ENCODE data around the gene STX19. TPM values are rescaled to one million over a fixed set of nuclear protein-coding genes. Genes with fewer than 3 reads are reported as not detected.

The STX19 gene
- total and polyA plus RNA-seq, 2 of the 13 experiments (the other 11 are each of a cell fraction or from before 2014, with no cell fraction given): not detected

- TF ChIP-seq, protein P1, sequence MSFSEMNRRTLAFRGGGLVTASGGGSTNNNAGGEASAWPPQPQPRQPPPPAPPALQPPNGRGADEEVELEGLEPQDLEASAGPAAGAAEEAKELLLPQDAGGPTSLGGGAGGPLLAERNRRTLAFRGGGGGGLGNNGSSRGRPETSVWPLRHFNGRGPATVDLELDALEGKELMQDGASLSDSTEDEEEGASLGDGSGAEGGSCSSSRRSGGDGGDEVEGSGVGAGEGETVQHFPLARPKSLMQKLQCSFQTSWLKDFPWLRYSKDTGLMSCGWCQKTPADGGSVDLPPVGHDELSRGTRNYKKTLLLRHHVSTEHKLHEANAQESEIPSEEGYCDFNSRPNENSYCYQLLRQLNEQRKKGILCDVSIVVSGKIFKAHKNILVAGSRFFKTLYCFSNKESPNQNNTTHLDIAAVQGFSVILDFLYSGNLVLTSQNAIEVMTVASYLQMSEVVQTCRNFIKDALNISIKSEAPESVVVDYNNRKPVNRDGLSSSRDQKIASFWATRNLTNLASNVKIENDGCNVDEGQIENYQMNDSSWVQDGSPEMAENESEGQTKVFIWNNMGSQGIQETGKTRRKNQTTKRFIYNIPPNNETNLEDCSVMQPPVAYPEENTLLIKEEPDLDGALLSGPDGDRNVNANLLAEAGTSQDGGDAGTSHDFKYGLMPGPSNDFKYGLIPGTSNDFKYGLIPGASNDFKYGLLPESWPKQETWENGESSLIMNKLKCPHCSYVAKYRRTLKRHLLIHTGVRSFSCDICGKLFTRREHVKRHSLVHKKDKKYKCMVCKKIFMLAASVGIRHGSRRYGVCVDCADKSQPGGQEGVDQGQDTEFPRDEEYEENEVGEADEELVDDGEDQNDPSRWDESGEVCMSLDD (CRISPR knock-in tag; IDR thresholded peaks at IDR 0.05; ENCODE audit: borderline replicate concordance): no peak
- TF ChIP-seq SNAPC2 (CRISPR knock-in tag; IDR thresholded peaks at IDR 0.05): no peak
These were observed 18.8 kb downstream of the STX19 start (continued) for GRCh38 chr3:94009608-94010007.

GRCh38 chr3:94008253-94008652, 20.1 kb downstream of the STX19 start:
- POLR2A ChIA-PET: no interaction called here
- intact Hi-C loops (cut with micrococcal nuclease; ENCODE audit: unreplicated experiment): loop anchor here (10.0 kb wide), 1 partner anchor 237 kb away; no protein-coding TSS in a partner anchor

More at GRCh38 chr3:94008253-94008652, 20.1 kb downstream of the STX19 start:
- no peak for FAIRE-seq
- no peaks in the 10 kb centered on the region for H3K79me2 ChIP-seq (ENCODE audit: insufficient read depth, low read length)
- in situ Hi-C loops (cut with HindIII; ENCODE audit: extremely low pct_ligation_motif_present, low pct_unique_long_range_greater_than_20kb): loop anchor here (10.0 kb wide), 1 partner anchor 57 kb away; the partner anchor contains the start of genes DHFR2 and NSUN3
- H3K4me1 ChIP-seq (ENCODE audit: insufficient read depth, low read length): no peaks in the 10 kb centered on the region
- no TSS peak for BruUV-seq (replicated peaks)
- no peaks in the 10 kb centered on the region for H4K20me1 ChIP-seq (ENCODE audit: insufficient read depth, low read length)
- no peaks in the 10 kb centered on the region for H3K9me3 ChIP-seq (ENCODE audit: low read length)
- H3K36me3 ChIP-seq (replicated peaks in 1 of 2; ENCODE audit: control insufficient read depth in 1 of 2, insufficient read depth in 2 of 2, low read length in 2 of 2): no peaks in the 10 kb centered on the region
- CTCF ChIA-PET (ENCODE audit: low intra/inter-chr PET ratio, low total read pairs): no interaction called here
- H3K27ac ChIP-seq (ENCODE audit: extremely low read length, insufficient read depth, low read length): no peak overlapping the region
- H2AFZ ChIP-seq (ENCODE audit: low read length): no peak overlapping the region
- WGBS (ENCODE audit: low lambda C conversion rate): 96% methylated on average over 2 of the region's 2 CpGs
- H3K27me3 ChIP-seq (ENCODE audit: control insufficient read depth in 1 of 2, insufficient read depth in 2 of 2, low read length in 2 of 2): no peaks in the 10 kb centered on the region
- ATAC-seq: no peak
- TF ChIP-seq RFX5 (IDR thresholded peaks at IDR 0.05; ENCODE audit: low read depth, low read length) (no peak), ZNF777 (CRISPR knock-in tag; IDR thresholded peaks at IDR 0.05) (no peak)
- TF ChIP-seq, protein P2, sequence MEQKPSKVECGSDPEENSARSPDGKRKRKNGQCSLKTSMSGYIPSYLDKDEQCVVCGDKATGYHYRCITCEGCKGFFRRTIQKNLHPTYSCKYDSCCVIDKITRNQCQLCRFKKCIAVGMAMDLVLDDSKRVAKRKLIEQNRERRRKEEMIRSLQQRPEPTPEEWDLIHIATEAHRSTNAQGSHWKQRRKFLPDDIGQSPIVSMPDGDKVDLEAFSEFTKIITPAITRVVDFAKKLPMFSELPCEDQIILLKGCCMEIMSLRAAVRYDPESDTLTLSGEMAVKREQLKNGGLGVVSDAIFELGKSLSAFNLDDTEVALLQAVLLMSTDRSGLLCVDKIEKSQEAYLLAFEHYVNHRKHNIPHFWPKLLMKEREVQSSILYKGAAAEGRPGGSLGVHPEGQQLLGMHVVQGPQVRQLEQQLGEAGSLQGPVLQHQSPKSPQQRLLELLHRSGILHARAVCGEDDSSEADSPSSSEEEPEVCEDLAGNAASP (CRISPR knock-in tag; IDR thresholded peaks at IDR 0.05; ENCODE audit: borderline replicate concordance): no peak
- TF ChIP-seq, protein P3, sequence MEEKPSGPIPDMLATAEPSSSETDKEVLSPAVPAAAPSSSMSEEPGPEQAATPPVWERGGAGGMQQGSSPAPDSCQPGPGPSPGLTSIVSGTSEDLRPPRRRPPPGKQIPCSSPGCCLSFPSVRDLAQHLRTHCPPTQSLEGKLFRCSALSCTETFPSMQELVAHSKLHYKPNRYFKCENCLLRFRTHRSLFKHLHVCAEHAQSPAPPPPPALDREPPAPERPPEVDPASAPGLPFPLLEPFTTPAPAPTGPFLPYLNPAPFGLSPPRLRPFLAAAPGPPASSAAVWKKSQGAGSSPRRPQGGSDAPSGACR (CRISPR knock-in tag; IDR thresholded peaks at IDR 0.05): no peak
- H3K9ac ChIP-seq (ENCODE audit: insufficient read depth, low read depth, low read length): no peak overlapping the region
- H3K4me3 ChIP-seq (replicated peaks in 1 of 3; ENCODE audit: insufficient read depth in 1 of 3, low read depth in 2 of 3, low read length in 3 of 3): no peak overlapping the region
- H3K4me2 ChIP-seq (ENCODE audit: low read depth, low read length): no peak overlapping the region
- no peak for DNase-seq (ENCODE audit: low spot score)
